HG02943 (cell line): ENCODE measurements around the gene NELFB.
A peak's percentile ranks its signal among the peaks of the same experiment; 100 is the strongest.
"Not testable (repeated sequence)": the region's sequence is repeated elsewhere in the genome, so short reads cannot be mapped to it uniquely, and the experiment has no call there.

Experiments
- ATAC-seq: cut with Tn5 transposase; IDR thresholded peaks from one replicate; pipeline ENCODE4 v1.9.1; 2021; ENCODE audit warnings: mild to moderate bottlenecking, low read depth, moderate library complexity; ENCODE audit not compliant: unreplicated experiment

The NELFB gene

GRCh38 chr9:137234055-137234697 lies 21.0 kb upstream of the NELFB start:
- ATAC-seq: no peak

- ATAC-seq: no peak
These were observed 20.2 kb upstream of the NELFB start for GRCh38 chr9:137234758-137235423.

GRCh38 chr9:137235424-137236237 lies 19.5 kb upstream of the NELFB start:
- no peak for ATAC-seq

- no peak for ATAC-seq
These were observed 18.7 kb upstream of the NELFB start for GRCh38 chr9:137236238-137236935.

- ATAC-seq: no peak
These were observed 18.1 kb upstream of the NELFB start for GRCh38 chr9:137236936-137237421.

- ATAC-seq: no peak
These were observed 17.1 kb upstream of the NELFB start for GRCh38 chr9:137237759-137238726.

GRCh38 chr9:137239541-137240200 lies 15.5 kb upstream of the NELFB start:
- ATAC-seq: not testable (repeated sequence)

GRCh38 chr9:137240318-137240840 lies 14.7 kb upstream of the NELFB start:
- peak; percentile 13 for ATAC-seq

- ATAC-seq: peak; percentile 72
These were observed 14.2 kb upstream of the NELFB start, which contains the start of gene TUBB4B for GRCh38 chr9:137240841-137241489. Gene TUBB4B (plus strand): TSS chr9:137241287. CDS start chr9:137241361, 74 bp downstream.

GRCh38 chr9:137241490-137242268 lies 13.4 kb upstream of the NELFB start:
- peak; percentile 4 for ATAC-seq

- ATAC-seq: no peak
These were observed 12.6 kb upstream of the NELFB start for GRCh38 chr9:137242269-137243203.

- ATAC-seq: not testable (repeated sequence)
These were observed 11.9 kb upstream of the NELFB start for GRCh38 chr9:137243266-137243625.

GRCh38 chr9:137243626-137244485 lies 11.3 kb upstream of the NELFB start:
- ATAC-seq: no peak

- no peak for ATAC-seq
These were observed 10.4 kb upstream of the NELFB start for GRCh38 chr9:137244486-137245449.
